ENCODE results near the gene ATP5PB.

ATP5PB gene, protein sequence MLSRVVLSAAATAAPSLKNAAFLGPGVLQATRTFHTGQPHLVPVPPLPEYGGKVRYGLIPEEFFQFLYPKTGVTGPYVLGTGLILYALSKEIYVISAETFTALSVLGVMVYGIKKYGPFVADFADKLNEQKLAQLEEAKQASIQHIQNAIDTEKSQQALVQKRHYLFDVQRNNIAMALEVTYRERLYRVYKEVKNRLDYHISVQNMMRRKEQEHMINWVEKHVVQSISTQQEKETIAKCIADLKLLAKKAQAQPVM

DNA sequence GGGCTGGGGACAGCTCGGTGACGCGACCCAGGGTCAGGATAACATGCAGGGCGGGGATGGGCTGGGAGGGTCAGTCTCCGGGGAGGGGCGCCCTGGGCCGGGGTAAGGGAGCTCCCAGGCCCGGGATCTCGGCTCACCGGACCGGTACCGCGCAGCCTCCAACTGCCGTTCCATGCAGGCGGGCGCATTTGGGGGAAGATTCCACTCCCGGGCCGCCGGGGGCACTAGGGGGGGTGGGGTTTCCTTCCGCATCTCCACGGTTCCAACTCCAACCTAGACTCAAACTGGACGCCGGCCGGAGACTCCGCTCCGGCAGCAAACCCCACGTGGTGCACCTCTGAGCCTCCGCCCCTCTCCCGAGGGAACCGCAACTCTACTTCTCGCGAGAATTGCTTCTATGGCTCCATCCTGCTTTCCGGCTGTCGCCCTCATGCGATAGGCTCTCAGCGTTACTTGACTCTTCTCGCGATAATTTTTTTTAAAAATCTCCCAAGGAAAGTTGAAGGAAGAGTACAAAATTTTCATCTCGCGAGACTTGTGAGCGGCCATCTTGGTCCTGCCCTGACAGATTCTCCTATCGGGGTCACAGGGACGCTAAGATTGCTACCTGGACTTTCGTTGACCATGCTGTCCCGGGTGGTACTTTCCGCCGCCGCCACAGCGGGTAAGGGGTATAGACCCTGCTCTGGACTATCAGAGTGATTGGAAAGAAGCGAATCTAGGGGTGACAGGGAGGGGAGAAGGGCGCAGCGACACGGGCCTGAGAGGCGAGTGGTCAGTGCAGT, at the start of gene ATP5PB, which contains the start of gene WDR77:
TSS of gene ATP5PB (plus strand) at position 547 of the 785 bp plus-strand sequence. CDS start at position 625, 78 bp downstream.
TSS of gene WDR77 (minus strand) at position 339 of the 785 bp plus-strand sequence. CDS start at position 252, 87 bp downstream.
- Histone ChIP-seq H3K27me3 (ENCODE audit: control insufficient read depth, insufficient read depth, low read length) (no peaks in the 10 kb centered on the region), H3K9me3 (ENCODE audit: control insufficient read depth, low read depth, low read length) (no peaks in the 10 kb centered on the region), H3K4me3 (ENCODE audit: low read length) (peak within 1 kb of the TSS; percentile 100), H3K9ac (ENCODE audit: low read length) (peak within 1 kb of the TSS; percentile 97), H3K36me3 (ENCODE audit: control insufficient read depth, low read depth, low read length) (peaks cover 36% of the 10 kb centered on the region), H3K27ac (ENCODE audit: low read length) (peak within 1 kb of the TSS; percentile 92), H3K4me1 (ENCODE audit: control insufficient read depth, low read depth, low read length) (peaks cover 12% of the 10 kb centered on the region)

DNA sequence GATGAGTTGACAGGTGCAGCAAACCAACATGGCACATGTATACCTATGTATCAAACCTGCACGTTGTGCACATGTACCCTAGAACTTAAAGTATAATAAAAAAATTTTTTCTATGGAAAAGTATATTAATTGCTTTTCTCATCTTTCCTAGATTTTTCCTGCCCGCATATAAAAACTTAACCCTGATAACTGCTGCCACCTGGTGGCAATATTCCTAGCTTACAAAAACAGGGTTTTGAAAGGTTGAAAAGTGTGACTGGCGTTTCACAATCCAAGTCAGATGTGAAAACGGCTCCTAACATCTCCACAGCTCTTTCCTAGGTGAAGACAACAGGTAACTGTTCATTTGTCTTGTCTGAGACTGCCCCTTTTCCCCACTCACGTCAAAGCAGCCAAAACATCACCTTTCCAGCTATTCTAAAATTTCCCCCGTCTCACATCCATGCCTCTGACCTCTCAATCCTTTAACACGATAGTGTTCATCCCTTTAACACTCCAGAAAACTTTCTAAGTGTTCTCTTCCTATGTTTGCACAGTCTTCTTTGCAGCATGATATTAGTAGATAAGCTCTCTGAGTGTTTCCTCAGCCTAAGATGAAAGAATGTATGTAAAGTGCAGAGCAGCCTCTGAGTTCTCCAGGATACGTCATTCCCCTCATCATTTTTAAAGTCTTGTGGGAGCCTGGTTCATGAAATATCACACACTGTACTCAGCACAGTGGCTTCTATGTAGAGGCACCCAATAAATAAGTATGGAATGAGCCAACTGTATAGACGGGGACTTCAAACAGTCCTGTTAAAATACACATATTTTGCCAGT, 49.3 kb upstream of the ATP5PB start:
- H3K27ac ChIP-seq (ENCODE audit: low read length), result no peak overlapping the region
- no peaks in the 10 kb centered on the region for H3K27me3 ChIP-seq (ENCODE audit: control insufficient read depth, insufficient read depth, low read length)
- no peak overlapping the region for H3K4me3 ChIP-seq (ENCODE audit: low read length)
- no peaks in the 10 kb centered on the region for H3K36me3 ChIP-seq (ENCODE audit: control insufficient read depth, low read depth, low read length)
- H3K9me3 ChIP-seq (ENCODE audit: control insufficient read depth, low read depth, low read length), result no peaks in the 10 kb centered on the region
- no peaks in the 10 kb centered on the region for H3K4me1 ChIP-seq (ENCODE audit: control insufficient read depth, low read depth, low read length)
- H3K9ac ChIP-seq (ENCODE audit: low read length), result no peak overlapping the region

DNA sequence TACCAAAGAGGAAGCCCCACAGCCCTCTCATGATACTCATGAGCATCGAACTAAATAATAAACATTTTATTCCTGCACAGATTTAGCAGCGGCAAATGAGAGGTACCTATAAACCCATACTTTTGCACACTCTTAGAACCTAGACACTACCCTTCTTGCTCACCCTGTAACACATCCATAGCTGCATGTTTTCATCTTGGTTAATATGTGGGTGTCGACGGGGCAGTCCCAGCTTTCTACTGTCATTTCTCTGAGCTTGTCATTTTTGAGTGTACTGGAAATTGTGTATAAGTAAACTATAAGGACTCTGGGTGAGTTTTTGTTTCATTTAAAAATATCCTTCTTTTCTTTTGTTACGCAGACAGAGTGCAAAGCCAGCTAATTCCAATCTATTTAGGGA, 47.2 kb upstream of the ATP5PB start:
- Histone ChIP-seq H3K4me3 (ENCODE audit: low read length) (no peak overlapping the region), H3K9ac (ENCODE audit: low read length) (no peak overlapping the region), H3K9me3 (ENCODE audit: control insufficient read depth, low read depth, low read length) (no peaks in the 10 kb centered on the region), H3K36me3 (ENCODE audit: control insufficient read depth, low read depth, low read length) (no peaks in the 10 kb centered on the region), H3K27ac (ENCODE audit: low read length) (no peak overlapping the region), H3K4me1 (ENCODE audit: control insufficient read depth, low read depth, low read length) (no peaks in the 10 kb centered on the region), H3K27me3 (ENCODE audit: control insufficient read depth, insufficient read depth, low read length) (no peaks in the 10 kb centered on the region)

DNA sequence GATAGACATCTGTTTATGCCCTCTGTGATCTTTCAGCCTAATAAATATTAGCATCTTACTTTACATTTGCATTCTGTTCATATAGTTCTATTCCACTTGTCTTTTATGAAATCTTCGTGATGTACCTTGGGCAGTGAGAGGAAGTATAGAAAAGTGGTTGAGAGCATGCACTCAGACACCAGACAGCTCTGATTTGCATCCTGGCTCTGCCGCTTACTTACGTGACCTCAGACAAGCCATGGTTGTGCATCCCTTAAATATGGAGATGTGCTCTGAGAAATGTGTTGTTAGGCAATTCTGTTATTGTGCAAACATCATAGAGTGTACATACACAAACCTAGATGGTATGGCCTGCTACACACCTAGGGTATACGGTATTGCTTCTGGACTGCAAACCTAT, 44.7 kb upstream of the ATP5PB start:
- no peaks in the 10 kb centered on the region for H3K27me3 ChIP-seq (ENCODE audit: control insufficient read depth, insufficient read depth, low read length)
- H3K4me3 ChIP-seq (ENCODE audit: low read length), result no peak overlapping the region
- H3K4me1 ChIP-seq (ENCODE audit: control insufficient read depth, low read depth, low read length), result no peaks in the 10 kb centered on the region
- no peak overlapping the region for H3K27ac ChIP-seq (ENCODE audit: low read length)
- H3K9ac ChIP-seq (ENCODE audit: low read length), result no peak overlapping the region
- H3K36me3 ChIP-seq (ENCODE audit: control insufficient read depth, low read depth, low read length), result no peaks in the 10 kb centered on the region
- no peaks in the 10 kb centered on the region for H3K9me3 ChIP-seq (ENCODE audit: control insufficient read depth, low read depth, low read length)

DNA sequence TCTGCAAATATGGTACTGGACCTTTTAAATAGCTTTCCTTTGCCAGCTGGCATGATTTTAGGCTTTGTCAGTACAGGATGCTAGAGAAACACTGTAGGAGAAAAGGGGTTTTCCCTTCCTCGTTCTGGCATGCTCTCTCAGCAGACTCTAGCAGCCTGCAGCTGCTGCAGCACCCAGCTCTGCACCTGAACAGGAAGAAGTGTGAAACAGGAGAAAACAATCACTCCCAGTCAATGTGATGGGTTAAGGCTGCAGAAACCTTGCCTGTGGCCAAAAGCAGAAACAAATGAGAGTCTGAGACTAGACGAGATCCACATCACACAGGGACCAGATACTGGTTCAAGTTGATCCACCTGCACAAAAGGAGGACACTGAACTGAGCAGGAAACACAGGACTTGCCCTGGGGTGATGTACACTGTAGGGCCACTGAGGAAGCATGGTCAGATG, 42.9 kb upstream of the ATP5PB start:
- Histone ChIP-seq H3K27ac (ENCODE audit: low read length) (no peak overlapping the region), H3K27me3 (ENCODE audit: control insufficient read depth, insufficient read depth, low read length) (no peaks in the 10 kb centered on the region), H3K9ac (ENCODE audit: low read length) (no peak overlapping the region), H3K4me3 (ENCODE audit: low read length) (no peak overlapping the region), H3K36me3 (ENCODE audit: control insufficient read depth, low read depth, low read length) (no peaks in the 10 kb centered on the region), H3K4me1 (ENCODE audit: control insufficient read depth, low read depth, low read length) (no peaks in the 10 kb centered on the region), H3K9me3 (ENCODE audit: control insufficient read depth, low read depth, low read length) (no peaks in the 10 kb centered on the region)

DNA sequence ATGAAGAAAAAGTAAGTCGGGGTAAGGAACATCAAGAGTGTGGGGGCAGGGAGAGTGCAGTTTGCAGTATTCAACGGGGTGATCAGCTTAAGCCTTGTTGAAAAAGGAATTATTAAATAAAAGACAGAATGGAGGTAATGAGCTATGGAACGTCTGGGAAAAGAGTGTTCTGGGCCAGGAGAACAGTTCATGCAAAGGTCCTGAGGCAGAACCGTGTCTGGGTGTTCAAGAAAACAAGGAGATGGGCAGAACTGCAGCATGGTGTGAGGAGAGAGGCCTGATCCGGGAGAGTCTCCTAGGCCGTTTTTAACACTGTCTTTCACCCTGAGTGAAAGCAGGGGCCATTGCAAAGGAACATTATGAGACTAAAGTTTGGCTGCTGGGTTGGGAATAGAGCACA, 42.0 kb upstream of the ATP5PB start:
- Histone ChIP-seq H3K27ac (ENCODE audit: low read length) (no peak overlapping the region), H3K4me3 (ENCODE audit: low read length) (no peak overlapping the region), H3K9ac (ENCODE audit: low read length) (no peak overlapping the region), H3K27me3 (ENCODE audit: control insufficient read depth, insufficient read depth, low read length) (no peaks in the 10 kb centered on the region), H3K9me3 (ENCODE audit: control insufficient read depth, low read depth, low read length) (no peaks in the 10 kb centered on the region), H3K4me1 (ENCODE audit: control insufficient read depth, low read depth, low read length) (no peaks in the 10 kb centered on the region), H3K36me3 (ENCODE audit: control insufficient read depth, low read depth, low read length) (no peaks in the 10 kb centered on the region)

DNA sequence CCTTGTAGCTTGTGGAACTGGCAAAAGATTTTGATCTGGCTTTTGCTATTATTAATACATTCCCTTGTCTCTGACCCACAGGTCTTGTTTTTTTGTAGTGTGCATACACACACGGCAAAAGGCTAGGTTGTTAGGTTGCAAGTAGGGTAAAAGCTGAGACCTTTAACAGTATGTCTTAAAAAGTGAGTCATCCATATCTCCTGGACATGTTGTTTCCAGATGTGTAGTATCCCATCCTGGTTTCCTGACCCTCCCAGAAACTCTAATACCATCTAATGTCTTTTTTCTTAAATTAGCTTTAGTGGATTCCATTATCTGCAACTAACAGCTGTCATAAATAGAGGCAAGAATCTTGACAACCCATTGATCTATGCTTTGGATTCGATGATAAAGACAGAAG, 36.4 kb upstream of the ATP5PB start:
- no peaks in the 10 kb centered on the region for H3K4me1 ChIP-seq (ENCODE audit: control insufficient read depth, low read depth, low read length)
- no peaks in the 10 kb centered on the region for H3K36me3 ChIP-seq (ENCODE audit: control insufficient read depth, low read depth, low read length)
- no peaks in the 10 kb centered on the region for H3K9me3 ChIP-seq (ENCODE audit: control insufficient read depth, low read depth, low read length)
- H3K27me3 ChIP-seq (ENCODE audit: control insufficient read depth, insufficient read depth, low read length), result no peaks in the 10 kb centered on the region
- H3K9ac ChIP-seq (ENCODE audit: low read length), result no peak overlapping the region
- H3K27ac ChIP-seq (ENCODE audit: low read length), result no peak overlapping the region
- H3K4me3 ChIP-seq (ENCODE audit: low read length), result no peak overlapping the region

DNA sequence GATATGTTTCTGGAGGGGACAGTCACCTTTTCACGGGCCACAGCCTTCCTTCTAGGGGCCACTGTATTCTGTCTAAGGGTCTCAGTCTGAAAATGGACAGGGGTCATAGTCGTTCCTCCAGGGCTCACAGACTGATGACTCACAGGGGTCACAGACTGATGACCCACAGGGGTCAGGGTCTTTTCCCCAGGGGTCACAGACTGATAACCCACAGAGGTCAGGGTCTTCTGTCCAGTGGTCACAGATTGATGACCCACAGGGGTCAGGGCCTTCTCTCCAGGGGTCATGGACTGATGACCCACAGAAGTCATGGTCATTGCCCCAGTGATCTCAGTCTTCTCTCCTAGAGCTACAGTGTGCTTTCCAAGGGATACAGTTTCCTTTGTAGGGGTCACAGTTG, 34.5 kb upstream of the ATP5PB start:
- H3K27ac ChIP-seq (ENCODE audit: low read length), result no peak overlapping the region
- no peaks in the 10 kb centered on the region for H3K36me3 ChIP-seq (ENCODE audit: control insufficient read depth, low read depth, low read length)

DNA sequence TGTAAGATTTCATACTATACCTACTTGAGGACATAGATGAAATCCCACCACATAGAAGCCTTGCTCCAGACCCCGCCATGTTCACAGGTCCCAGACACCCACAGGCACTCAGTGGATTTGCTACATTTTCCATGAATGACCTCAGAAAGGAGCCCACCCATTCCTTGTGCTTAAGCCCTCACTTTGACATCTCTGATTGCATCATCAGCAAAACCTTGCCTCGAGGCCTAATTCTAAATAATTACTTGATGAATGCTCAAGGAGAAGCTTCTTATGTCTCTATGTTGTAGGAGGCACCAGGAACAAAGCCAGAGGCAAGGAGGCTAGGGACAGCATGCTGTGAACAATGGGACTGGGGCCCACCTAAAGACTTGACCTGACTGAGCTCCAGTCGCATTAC, 33.8 kb upstream of the ATP5PB start:
- Histone ChIP-seq H3K4me1 (ENCODE audit: control insufficient read depth, low read depth, low read length) (no peaks in the 10 kb centered on the region), H3K36me3 (ENCODE audit: control insufficient read depth, low read depth, low read length) (no peaks in the 10 kb centered on the region), H3K9me3 (ENCODE audit: control insufficient read depth, low read depth, low read length) (no peaks in the 10 kb centered on the region), H3K9ac (ENCODE audit: low read length) (no peak overlapping the region), H3K27me3 (ENCODE audit: control insufficient read depth, insufficient read depth, low read length) (no peaks in the 10 kb centered on the region), H3K4me3 (ENCODE audit: low read length) (no peak overlapping the region), H3K27ac (ENCODE audit: low read length) (no peak overlapping the region)

More for the DNA sequence above, 34.5 kb upstream of the ATP5PB start:
- Histone ChIP-seq H3K4me3 (ENCODE audit: low read length) (no peak overlapping the region), H3K9me3 (ENCODE audit: control insufficient read depth, low read depth, low read length) (no peaks in the 10 kb centered on the region), H3K9ac (ENCODE audit: low read length) (no peak overlapping the region), H3K4me1 (ENCODE audit: control insufficient read depth, low read depth, low read length) (no peaks in the 10 kb centered on the region), H3K27me3 (ENCODE audit: control insufficient read depth, insufficient read depth, low read length) (no peaks in the 10 kb centered on the region)

DNA sequence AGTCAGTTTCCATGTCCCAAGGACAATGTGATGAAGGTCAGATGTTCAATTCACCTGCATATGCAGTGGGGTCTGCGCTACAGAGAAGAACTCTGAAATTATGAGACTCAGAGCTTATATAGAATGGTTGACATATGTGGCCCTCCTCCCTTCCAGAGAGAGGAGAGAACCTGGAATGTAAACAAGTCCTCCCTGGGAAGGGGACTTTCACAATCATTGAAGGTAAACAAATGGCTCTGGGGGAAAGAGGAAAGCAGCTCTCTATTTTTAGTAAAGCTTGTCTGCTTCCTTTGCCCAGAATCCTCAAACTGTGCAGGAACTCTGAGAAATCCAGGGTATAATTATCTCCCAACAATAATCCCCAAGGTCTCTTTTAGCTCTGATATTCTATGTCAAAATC, 31.5 kb upstream of the ATP5PB start:
- H3K36me3 ChIP-seq (ENCODE audit: control insufficient read depth, low read depth, low read length), result no peaks in the 10 kb centered on the region
- no peak overlapping the region for H3K4me3 ChIP-seq (ENCODE audit: low read length)
- no peak overlapping the region for H3K27ac ChIP-seq (ENCODE audit: low read length)
- H3K27me3 ChIP-seq (ENCODE audit: control insufficient read depth, insufficient read depth, low read length), result no peaks in the 10 kb centered on the region
- H3K9ac ChIP-seq (ENCODE audit: low read length), result no peak overlapping the region
- no peaks in the 10 kb centered on the region for H3K4me1 ChIP-seq (ENCODE audit: control insufficient read depth, low read depth, low read length)
- H3K9me3 ChIP-seq (ENCODE audit: control insufficient read depth, low read depth, low read length), result no peaks in the 10 kb centered on the region

DNA sequence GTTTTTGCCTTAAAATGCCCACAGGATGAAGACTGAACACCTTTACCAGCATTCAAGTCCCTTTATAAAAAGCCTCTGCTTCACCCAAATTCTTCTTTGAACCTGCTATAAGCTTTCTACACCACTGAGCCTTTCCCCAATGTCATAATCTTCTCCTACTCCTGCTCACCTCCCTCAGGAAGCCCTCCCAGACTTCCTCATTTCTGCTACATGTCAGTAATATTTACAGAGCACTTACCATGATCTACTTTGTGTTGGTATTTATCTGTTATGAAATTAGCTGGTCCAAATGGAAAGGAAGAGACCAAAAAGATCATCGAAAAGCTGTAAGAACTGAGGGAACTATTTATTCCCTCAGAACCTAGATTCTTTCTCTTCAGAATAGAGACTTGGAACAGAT, 30.2 kb upstream of the ATP5PB start:
- Histone ChIP-seq H3K36me3 (ENCODE audit: control insufficient read depth, low read depth, low read length) (no peaks in the 10 kb centered on the region), H3K27me3 (ENCODE audit: control insufficient read depth, insufficient read depth, low read length) (no peaks in the 10 kb centered on the region), H3K9me3 (ENCODE audit: control insufficient read depth, low read depth, low read length) (no peaks in the 10 kb centered on the region)

More for the DNA sequence above, 30.2 kb upstream of the ATP5PB start:
- H3K27ac ChIP-seq (ENCODE audit: low read length), result no peak overlapping the region
- no peaks in the 10 kb centered on the region for H3K4me1 ChIP-seq (ENCODE audit: control insufficient read depth, low read depth, low read length)
- H3K9ac ChIP-seq (ENCODE audit: low read length), result no peak overlapping the region
- H3K4me3 ChIP-seq (ENCODE audit: low read length), result no peak overlapping the region

Data from iPS-18a (cell line).